B cell (primary cell): ENCODE measurements around the gene EFNA2. TPM values are rescaled to one million over a fixed set of nuclear protein-coding genes. Genes with fewer than 3 reads are reported as not detected.
A peak's percentile ranks its signal among the peaks of the same experiment; 100 is the strongest.

Experiments used
- ATAC-seq: fragments of 200-7000 bp; cut with Tn5 transposase; one replicate; pipeline ENCODE4 v1.10.0; 2021; ENCODE audit warnings: low read depth, mild to moderate bottlenecking, moderate number of reproducible peaks, moderate library complexity
- CTCF ChIA-PET: fragments of 350-600 bp; sonication (Branson Sonifier 250); formaldehyde crosslinking; loops from one replicate; lab custom pipeline; 2021; ENCODE audit warnings: antibody characterized with exemption, inconsistent platforms; lab: Charles Lee
- POLR2A ChIA-PET: fragments of 350-600 bp; sonication (Branson Sonifier 250); formaldehyde crosslinking; loops from one replicate; lab custom pipeline; 2021; ENCODE audit warnings: antibody characterized with exemption; lab: Charles Lee
- DNase-seq: peaks from one replicate; pipeline ENCODE4 v3.0.0; 2013
- H2AFZ ChIP-seq: 2 replicates; pipeline ENCODE4 v1.6.1; 2012; ENCODE audit warnings: mild to moderate bottlenecking, low read depth, low read length; ENCODE audit not compliant: insufficient read depth, poor library complexity, severe bottlenecking
- H3K27ac ChIP-seq, 2 donors: 1 replicate in 1 of 2; 2 replicates in 1 of 2; pipeline ENCODE4 v1.5.1; 2012 to 2013; ENCODE audit warnings: low read length in 2 of 2, mild to moderate bottlenecking in 2 of 2, moderate library complexity in 1 of 2
- H3K27me3 ChIP-seq, 4 experiments: fragments of 200-600 bp in 1 of 4; sonication (generic) in 1 of 4; replicated peaks in 1 of 4; 1 replicate in 2 of 4; 2 replicates in 2 of 4; pipeline versions ENCODE4 v1.6.1 to v1.7.0; 2013 to 2016; ENCODE audit warnings: low read length in 3 of 4, mild to moderate bottlenecking in 2 of 4, mixed read lengths in 1 of 4, moderate library complexity in 1 of 4; ENCODE audit not compliant: insufficient read depth in 4 of 4, control insufficient read depth in 3 of 4; ENCODE audit errors: control extremely low read depth in 1 of 4
- H3K36me3 ChIP-seq, 2 experiments: replicated peaks in 1 of 2; 1 replicate in 1 of 2; 2 replicates in 1 of 2; pipeline versions ENCODE4 v1.6.1 to v1.7.1; 2013; ENCODE audit warnings: low read length in 1 of 2; ENCODE audit not compliant: insufficient read depth in 2 of 2, control insufficient read depth in 1 of 2; ENCODE audit errors: control extremely low read depth in 1 of 2, extremely low read depth in 1 of 2
- H3K4me1 ChIP-seq, 2 donors: fragments of 200-600 bp in 1 of 2; sonication (generic) in 1 of 2; 1 replicate in 1 of 2; 2 replicates in 1 of 2; pipeline versions ENCODE4 v1.5.1 to v1.6.1; 2013 to 2017; ENCODE audit warnings: low read length in 2 of 2; ENCODE audit not compliant: control insufficient read depth in 2 of 2, insufficient read depth in 2 of 2
- H3K4me2 ChIP-seq: replicated peaks from 2 replicates; pipeline ENCODE3; 2012; ENCODE audit warnings: mild to moderate bottlenecking, low read depth, low read length; ENCODE audit not compliant: poor library complexity, severe bottlenecking
- H3K4me3 ChIP-seq, 5 experiments: fragments of 200-600 bp in 1 of 5; sonication (generic) in 1 of 5; 1 replicate in 3 of 5; 2 replicates in 2 of 5; pipeline versions ENCODE4 v1.5.1 to v1.7.0; 2011 to 2016; ENCODE audit warnings: low read length in 4 of 5, mild to moderate bottlenecking in 4 of 5, low read depth in 2 of 5, control low read depth in 1 of 5, moderate library complexity in 1 of 5; ENCODE audit not compliant: insufficient read depth in 1 of 5; ENCODE audit errors: control extremely low read depth in 1 of 5, extremely low read depth in 1 of 5
- H3K79me2 ChIP-seq: fragments of 200-600 bp; sonication (generic); one replicate; pipeline ENCODE4 v1.6.0; 2016; ENCODE audit warnings: low read length; ENCODE audit not compliant: control insufficient read depth, insufficient read depth
- H3K9ac ChIP-seq: fragments of 200-600 bp; sonication (generic); 2 replicates; pipeline ENCODE4 v1.6.1; 2017; ENCODE audit warnings: mild to moderate bottlenecking, low read length, moderate library complexity
- H3K9me3 ChIP-seq, 3 donors: one replicate each; pipeline versions ENCODE4 v1.6.1 to v1.7.1; 2013; ENCODE audit warnings: low read length in 2 of 3; ENCODE audit not compliant: control insufficient read depth in 2 of 3, insufficient read depth in 1 of 3; ENCODE audit errors: control extremely low read depth in 1 of 3
- H4K20me1 ChIP-seq: 2 replicates; pipeline ENCODE4 v1.6.0; 2012; ENCODE audit warnings: mild to moderate bottlenecking, low read length; ENCODE audit not compliant: insufficient read depth, control insufficient read depth, poor library complexity, severe bottlenecking
- H3K27ac Mint-ChIP-seq: one replicate; pipeline ENCODE4 v1.8.0; 2021; ENCODE audit warnings: mixed read lengths
- H3K27me3 Mint-ChIP-seq: one replicate; pipeline ENCODE4 v1.8.0; 2021; ENCODE audit warnings: mixed read lengths
- H3K4me1 Mint-ChIP-seq: one replicate; pipeline ENCODE4 v1.8.0; 2021; ENCODE audit warnings: mixed read lengths
- H3K4me3 Mint-ChIP-seq: one replicate; pipeline ENCODE4 v1.8.0; 2021; ENCODE audit warnings: mixed read lengths
- H3K9me3 Mint-ChIP-seq: one replicate; pipeline ENCODE4 v1.8.0; 2022; ENCODE audit warnings: mixed read lengths; ENCODE audit not compliant: insufficient read depth
- CTCF ChIP-seq: fragments of 200-600 bp; IDR thresholded peaks from one replicate; pipeline ENCODE4 v1.8.0; 2022; ENCODE audit warnings: antibody characterized with exemption, mild to moderate bottlenecking
- EZH2 ChIP-seq: IDR thresholded peaks from 2 replicates; pipeline ENCODE4 v1.6.1; 2012; ENCODE audit warnings: borderline replicate concordance, low read depth, mild to moderate bottlenecking, moderate library complexity, low read length; ENCODE audit not compliant: insufficient read depth, poor library complexity, severe bottlenecking
- WGBS: methylation state at CpG from one replicate; pipeline ENCODE4 v1.1.5; 2013; ENCODE audit warnings: missing lambda C conversion rate; ENCODE audit not compliant: insufficient coverage; 5-methylcytosine and 5-hydroxymethylcytosine counted together
- intact Hi-C: fragments of 100-400 bp; cut with micrococcal nuclease; formaldehyde crosslinking; loops from one replicate; pipeline ENCODE4 v1.10.0; 2022
- polyA plus RNA-seq: library from polyadenylated mRNA; depleted of rRNA; stranded (reverse); fragments of >200 nt; gene quantifications from 2 replicates; pipeline ENCODE4 v1.2.3, GENCODE V29; 2012
- total RNA-seq, 2 donors: library from RNA; stranded (reverse); fragments of 120-200 nt in 1 of 2; gene quantifications; 1 replicate in 1 of 2; 2 replicates in 1 of 2; pipeline versions ENCODE4 v1.2.3 to v1.2.4, GENCODE V29; 2013 to 2022

Gene EFNA2
- total and polyA plus RNA-seq, 2 donors (not counting 1 experiment from before 2014, with no cell fraction given): not detected

- H3K9me3 ChIP-seq: no peaks in the 10 kb centered on the region
- Mint-ChIP-seq H3K27ac (peak overlapping the region; percentile 50), H3K9me3 (no peaks in the 10 kb centered on the region), H3K27me3 (no peaks in the 10 kb centered on the region), H3K4me3 (peak overlapping the region; percentile 65), H3K4me1 (peaks cover 6% of the 10 kb centered on the region)
- ChIA-PET POLR2A (interaction anchor here (1.1 kb wide), 1 partner anchor 67 kb away, joined by 4 read pairs; the partner anchor contains the start of gene CIRBP), CTCF (interaction anchor here (0.7 kb wide), 1 partner anchor 29 kb away, joined by 3 read pairs; no protein-coding TSS in a partner anchor)
- H3K9ac ChIP-seq: no peak overlapping the region
- H2AFZ ChIP-seq: peak overlapping the region; percentile 62
- peak overlapping the region; percentile 34 for H3K4me2 ChIP-seq
- intact Hi-C loops: no loop called here
- no peaks in the 10 kb centered on the region for H4K20me1 ChIP-seq
- peaks cover 0 to 8% of the 10 kb centered on the region in 2 donors for H3K4me1 ChIP-seq
- no peaks in the 10 kb centered on the region for H3K36me3 ChIP-seq
- peaks cover 0 to 8% (median 2%) of the 10 kb centered on the region in 4 experiments for H3K27me3 ChIP-seq
- no peaks in the 10 kb centered on the region for H3K79me2 ChIP-seq
- H3K27ac ChIP-seq: no peak overlapping the region
- TF ChIP-seq EZH2: no peak
- no peak for TF ChIP-seq CTCF
- WGBS: 72% methylated on average over 14 of the region's 22 CpGs
- no peak overlapping the region for H3K4me3 ChIP-seq
- no peak for DNase-seq
- peak; percentile 24 for ATAC-seq
Measured at GRCh38 chr19:1336079-1336684, 50.5 kb downstream of the EFNA2 start.

DNA sequence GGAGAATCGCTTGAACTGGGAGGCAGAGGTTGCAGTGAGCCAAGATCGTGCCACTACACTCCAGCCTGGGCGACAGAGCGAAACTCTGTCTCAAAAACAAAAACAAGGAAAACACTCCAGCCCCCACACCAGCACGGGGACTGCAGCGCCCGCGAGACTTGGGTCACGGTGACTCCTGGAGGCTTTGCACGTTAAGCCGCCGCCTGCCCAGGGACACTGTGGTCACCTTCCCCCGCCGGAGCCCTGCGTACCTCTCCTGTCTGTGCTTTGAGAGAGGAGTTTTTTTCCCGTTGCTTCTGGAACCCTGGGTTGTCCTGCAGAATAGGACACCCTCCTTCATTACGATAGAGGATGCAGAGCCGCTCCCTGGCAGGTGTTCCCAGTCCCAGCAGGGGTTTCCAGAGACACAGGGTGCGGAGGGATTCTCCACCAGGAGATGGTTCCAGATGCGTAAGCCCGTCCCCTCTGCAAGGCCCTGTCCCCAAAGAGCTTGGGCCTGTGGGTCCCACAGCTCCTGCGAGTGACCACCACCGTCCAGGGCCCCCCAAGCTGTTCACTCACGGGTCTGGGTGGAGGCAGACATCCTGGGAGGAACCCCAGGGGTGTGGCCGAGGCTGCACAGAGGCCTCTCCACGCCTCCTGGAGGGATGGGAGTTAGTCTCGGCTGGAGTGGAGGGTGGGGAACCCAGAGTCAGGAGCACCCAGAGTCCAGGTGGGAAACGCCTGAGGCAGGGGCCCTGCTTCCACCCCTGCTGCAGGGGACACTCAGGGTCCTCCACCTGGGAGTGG is 55.2 kb downstream of the EFNA2 start:
- Mint-ChIP-seq H3K27ac (no peak overlapping the region), H3K27me3 (no peaks in the 10 kb centered on the region), H3K4me3 (no peak overlapping the region), H3K9me3 (no peaks in the 10 kb centered on the region), H3K4me1 (peaks cover 15% of the 10 kb centered on the region)
- no peak overlapping the region for H3K4me3 ChIP-seq
- ATAC-seq: no peak
- no peak for DNase-seq
- WGBS: 94% methylated on average over 20 of the region's 28 CpGs
- H2AFZ ChIP-seq: no peak overlapping the region
- no peaks in the 10 kb centered on the region for H3K79me2 ChIP-seq
- H3K9me3 ChIP-seq: peaks cover 0 to 4% (median 0%) of the 10 kb centered on the region in 3 donors
- H3K27ac ChIP-seq: no peak overlapping the region
- no peaks in the 10 kb centered on the region for H4K20me1 ChIP-seq
- TF ChIP-seq EZH2 (no peak), CTCF (no peak)
- H3K36me3 ChIP-seq: no peaks in the 10 kb centered on the region
- H3K4me2 ChIP-seq: no peak overlapping the region
- H3K9ac ChIP-seq: no peak overlapping the region
- no peaks in the 10 kb centered on the region for H3K27me3 ChIP-seq
- peaks cover 10 to 22% of the 10 kb centered on the region in 2 donors for H3K4me1 ChIP-seq
- ChIA-PET POLR2A (no interaction called here), CTCF (interaction anchor here (0.6 kb wide), 1 partner anchor 15 kb away, joined by 3 read pairs; no protein-coding TSS in a partner anchor)
- intact Hi-C loops: no loop called here
